ENCODE data around the gene MAML3.

DNA sequence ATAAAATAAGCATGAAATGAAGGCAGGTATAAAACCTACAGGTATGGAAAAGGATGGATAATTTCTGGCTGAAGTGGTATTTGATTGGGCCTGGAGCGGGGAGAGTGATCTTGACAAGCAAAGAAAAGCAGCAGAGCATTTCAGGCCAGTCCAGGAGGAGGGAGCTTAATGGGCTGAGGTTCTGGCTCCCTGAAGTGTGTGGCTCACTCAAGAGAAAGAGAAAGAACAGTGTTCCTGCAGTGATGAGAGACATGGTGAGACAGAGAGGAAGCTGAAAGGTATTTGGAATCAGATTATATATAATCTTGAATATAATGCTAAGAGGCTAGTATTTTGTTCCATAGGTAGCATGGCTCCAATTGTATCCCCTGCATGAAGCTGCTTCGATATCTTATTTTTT is 334.9 kb downstream of the MAML3 start:
- no peak for TF ChIP-seq CTCF (IDR thresholded peaks at IDR 0.05)
- no peak for TF ChIP-seq POLR2A (IDR thresholded peaks at IDR 0.05)

Data from uterus (tissue), 2 donors.